Kidney (tissue), 14 donors: Measurements from ENCODE around the gene MCCC1. TPM values are rescaled to one million over a fixed set of nuclear protein-coding genes. Genes with fewer than 3 reads are reported as not detected.

Experiments used
- DNase-seq, 5 donors: peaks; one replicate each; pipeline ENCODE4 v3.0.0-alpha.2; 2013 to 2020
- FAIRE-seq: peaks from 2 replicates; lab custom pipeline; 2012; peaks lifted over from hg19 to GRCh38; lab: Jason Lieb, UNC
- H3K27ac ChIP-seq, 2 donors: one replicate each; pipeline ENCODE4 v1.7.0; 2013; ENCODE audit warnings: low read depth in 2 of 2, low read length in 2 of 2, inconsistent platforms in 1 of 2
- H3K27me3 ChIP-seq: one replicate; pipeline ENCODE4 v1.7.1; 2013; ENCODE audit warnings: low read length, inconsistent platforms; ENCODE audit not compliant: control insufficient read depth, insufficient read depth
- H3K36me3 ChIP-seq, 3 donors: one replicate each; pipeline versions ENCODE4 v1.7.0 to v1.7.1; 2013; ENCODE audit warnings: low read length in 3 of 3, control low read depth in 1 of 3, inconsistent platforms in 1 of 3; ENCODE audit not compliant: insufficient read depth in 3 of 3, control insufficient read depth in 2 of 3
- H3K4me1 ChIP-seq, 3 donors: one replicate each; pipeline versions ENCODE4 v1.7.0 to v1.7.1; 2013; ENCODE audit warnings: low read length in 3 of 3, inconsistent platforms in 1 of 3, low read depth in 1 of 3; ENCODE audit not compliant: control insufficient read depth in 2 of 3, insufficient read depth in 2 of 3
- H3K4me3 ChIP-seq, 3 donors: one replicate each; pipeline versions ENCODE4 v1.7.0 to v1.8.1; 2013; ENCODE audit warnings: low read length in 3 of 3, control low read depth in 1 of 3, inconsistent platforms in 1 of 3
- H3K9ac ChIP-seq, 3 donors: one replicate each; pipeline versions ENCODE4 v1.7.0 to v1.7.1; 2013; ENCODE audit warnings: low read length in 3 of 3, control low read depth in 1 of 3, inconsistent platforms in 1 of 3
- H3K9me3 ChIP-seq, 3 donors: one replicate each; pipeline versions ENCODE4 v1.7.0 to v1.7.1; 2013; ENCODE audit warnings: low read length in 3 of 3, control low read depth in 1 of 3, inconsistent platforms in 1 of 3; ENCODE audit not compliant: control insufficient read depth in 2 of 3, insufficient read depth in 1 of 3
- intact Hi-C: fragments of 100-400 bp; cut with DNase I; formaldehyde crosslinking; loops from one replicate; pipeline ENCODE4 v1.11.1; 2022
- polyA plus RNA-seq: library from polyadenylated mRNA; stranded (reverse); fragments of 350-450 nt; fragmentation: Illumina TruSeq; extraction: RNeasy Lipid Tissue Mini Kit (QIAGEN cat#74804); gene quantifications from one replicate; pipeline ENCODE4 v1.2.3, GENCODE V29; 2014; ENCODE audit warnings: low read depth, low replicate concordance; ENCODE audit not compliant: insufficient read depth
- total RNA-seq: library from RNA; stranded (reverse); fragmentation: NEBNext Ultra II Directional; extraction: Animal tissue kit (Norgen Biotek cat#: 25700); gene quantifications from one replicate; pipeline ENCODE4 v1.2.1, GENCODE V29; 2021
- TF ChIP-seq, protein P1 (sequence below): IDR thresholded peaks from 3 replicates; pipeline ENCODE4 v1.5.1; 2012; ENCODE audit warnings: mild to moderate bottlenecking, moderate library complexity, borderline replicate concordance; ENCODE audit not compliant: insufficient read depth; ENCODE audit errors: extremely low read depth
- donor health status: control.
- donor health status: control.
- donor health status: control.
- donor health status: control.
- donor health status: control.
- donor health status: DM: yes; HTN: yes; CAD: no.
- donor health status: Normal renal cell carcinoma (clear cell type).

The MCCC1 gene
- total and polyA plus RNA-seq, 2 donors from 2014 or later, result 35.3 to 85.5 TPM

GRCh38 chr3:183094711-183095110 is 4.6 kb downstream of the MCCC1 start:
- Histone ChIP-seq H3K9me3 (no peaks in the 10 kb centered on the region), H3K9ac (no peak overlapping the region), H3K4me1 (peaks cover 0 to 4% (median 2%) of the 10 kb centered on the region in 3 donors), H3K27ac (no peak overlapping the region), H3K36me3 (peaks cover 3 to 10% (median 8%) of the 10 kb centered on the region in 3 donors), H3K27me3 (no peaks in the 10 kb centered on the region), H3K4me3 (no peak overlapping the region)
- TF ChIP-seq, protein P1, sequence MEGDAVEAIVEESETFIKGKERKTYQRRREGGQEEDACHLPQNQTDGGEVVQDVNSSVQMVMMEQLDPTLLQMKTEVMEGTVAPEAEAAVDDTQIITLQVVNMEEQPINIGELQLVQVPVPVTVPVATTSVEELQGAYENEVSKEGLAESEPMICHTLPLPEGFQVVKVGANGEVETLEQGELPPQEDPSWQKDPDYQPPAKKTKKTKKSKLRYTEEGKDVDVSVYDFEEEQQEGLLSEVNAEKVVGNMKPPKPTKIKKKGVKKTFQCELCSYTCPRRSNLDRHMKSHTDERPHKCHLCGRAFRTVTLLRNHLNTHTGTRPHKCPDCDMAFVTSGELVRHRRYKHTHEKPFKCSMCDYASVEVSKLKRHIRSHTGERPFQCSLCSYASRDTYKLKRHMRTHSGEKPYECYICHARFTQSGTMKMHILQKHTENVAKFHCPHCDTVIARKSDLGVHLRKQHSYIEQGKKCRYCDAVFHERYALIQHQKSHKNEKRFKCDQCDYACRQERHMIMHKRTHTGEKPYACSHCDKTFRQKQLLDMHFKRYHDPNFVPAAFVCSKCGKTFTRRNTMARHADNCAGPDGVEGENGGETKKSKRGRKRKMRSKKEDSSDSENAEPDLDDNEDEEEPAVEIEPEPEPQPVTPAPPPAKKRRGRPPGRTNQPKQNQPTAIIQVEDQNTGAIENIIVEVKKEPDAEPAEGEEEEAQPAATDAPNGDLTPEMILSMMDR, result no peak
- intact Hi-C loops, result no loop called here
- DNase-seq (no peak), FAIRE-seq (no peak)

DNA sequence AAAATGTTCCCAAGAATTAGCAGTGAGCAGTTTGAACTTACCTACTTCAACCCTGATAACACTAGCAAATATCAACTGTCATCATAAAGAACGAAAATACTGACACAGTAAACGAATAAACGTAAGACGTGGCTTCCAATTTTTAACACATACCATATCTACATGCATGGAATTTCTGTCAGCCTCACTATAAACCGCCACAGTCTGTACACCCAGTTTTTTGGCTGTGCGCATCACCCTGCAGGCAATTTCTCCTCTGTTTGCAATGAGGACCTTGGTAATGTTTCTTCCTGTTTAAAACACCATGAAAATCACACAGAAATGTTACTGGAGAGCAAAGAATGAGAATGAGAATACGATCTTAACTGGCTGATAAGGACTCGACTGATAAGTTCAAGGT is 7.0 kb downstream of the MCCC1 start:
- no peak overlapping the region for H3K4me3 ChIP-seq
- H3K4me1 ChIP-seq, result no peaks in the 10 kb centered on the region
- H3K9ac ChIP-seq, result no peak overlapping the region
- TF ChIP-seq, protein P1, result no peak
- no peak for DNase-seq
- peaks cover 3 to 13% (median 8%) of the 10 kb centered on the region in 3 donors for H3K36me3 ChIP-seq
- no peak overlapping the region for H3K27ac ChIP-seq
- no peak for FAIRE-seq
- H3K9me3 ChIP-seq, result no peaks in the 10 kb centered on the region
- H3K27me3 ChIP-seq, result no peaks in the 10 kb centered on the region
- intact Hi-C loops, result no loop called here

DNA sequence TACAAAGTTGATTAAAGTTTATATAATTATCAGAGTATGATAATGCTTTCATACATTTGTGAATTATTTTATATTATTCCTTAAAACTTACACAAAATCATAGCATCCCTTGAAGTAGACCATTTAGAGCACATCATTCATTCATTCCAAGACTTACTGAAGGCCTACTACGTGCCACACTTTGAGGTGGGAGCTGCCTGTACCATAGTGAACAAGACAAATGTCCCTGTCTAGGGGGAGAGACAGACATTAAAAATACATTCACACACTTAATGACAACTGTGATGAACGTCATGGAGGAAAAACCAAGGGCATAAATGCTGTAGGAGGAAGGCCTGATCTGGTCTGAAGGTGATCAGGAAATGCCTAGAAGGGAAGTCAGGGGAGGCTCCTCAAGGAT is 12.1 kb downstream of the MCCC1 start:
- TF ChIP-seq, protein P1, result no peak
- H3K27me3 ChIP-seq, result no peaks in the 10 kb centered on the region
- no peak overlapping the region for H3K4me3 ChIP-seq
- H3K4me1 ChIP-seq, result no peaks in the 10 kb centered on the region
- H3K9ac ChIP-seq, result no peak overlapping the region
- H3K36me3 ChIP-seq, result peaks cover 2 to 34% (median 22%) of the 10 kb centered on the region in 3 donors
- FAIRE-seq, result no peak
- H3K27ac ChIP-seq, result no peak overlapping the region
- intact Hi-C loops, result no loop called here
- no peaks in the 10 kb centered on the region for H3K9me3 ChIP-seq
- no peak for DNase-seq

GRCh38 chr3:183085634-183086390 is 13.5 kb downstream of the MCCC1 start:
- H3K9ac ChIP-seq, result no peak overlapping the region
- H3K27me3 ChIP-seq, result no peaks in the 10 kb centered on the region
- intact Hi-C loops, result no loop called here
- no peaks in the 10 kb centered on the region for H3K4me1 ChIP-seq
- no peak overlapping the region for H3K27ac ChIP-seq
- no peak for FAIRE-seq
- H3K4me3 ChIP-seq, result no peak overlapping the region
- no peaks in the 10 kb centered on the region for H3K9me3 ChIP-seq
- H3K36me3 ChIP-seq, result peaks cover 2 to 43% (median 18%) of the 10 kb centered on the region in 3 donors
- TF ChIP-seq, protein P1, result peak; percentile 27
- peak in 2 of 5 donors; percentile 12 to 42 for DNase-seq
